PC-3 (cell line): ENCODE data around the gene UGGT2. TPM values are rescaled to one million over a fixed set of nuclear protein-coding genes. Genes with fewer than 3 reads are reported as not detected.

Experiments
- ATAC-seq: fragments of 200-7000 bp; cut with Tn5 transposase; 2 replicates; pipeline ENCODE4 v1.9.1; 2020; ENCODE audit warnings: mild to moderate bottlenecking, moderate library complexity
- BruUV-seq: library from RNA; stranded (reverse); fragments of 400-500 nt; replicated peaks from 2 replicates; lab custom pipeline; 2021; lab: Mats Ljungman, UMichigan
- CTCF ChIA-PET: fragments of 300-600 bp; sonication (Branson Sonifier 250); formaldehyde crosslinking; loops from one replicate; lab custom pipeline; 2022; ENCODE audit warnings: antibody characterized with exemption; lab: Charles Lee
- POLR2A ChIA-PET: fragments of 300-600 bp; sonication (Branson Sonifier 250); formaldehyde crosslinking; loops from one replicate; lab custom pipeline; 2022; ENCODE audit warnings: antibody characterized with exemption; ENCODE audit not compliant: unreplicated experiment; lab: Charles Lee
- DNase-seq: peaks from one replicate; pipeline ENCODE4 v3.0.0-alpha.2; 2015
- H2AFZ ChIP-seq: fragments of 300-600 bp; sonication (generic); 2 replicates; pipeline ENCODE4 v1.6.0; 2016; ENCODE audit warnings: antibody characterized with exemption, low read length
- H3F3A ChIP-seq: fragments of 300-600 bp; sonication (generic); one replicate; pipeline ENCODE4 v1.6.0; 2017; ENCODE audit warnings: antibody characterized with exemption, low read length, control low read depth, mild to moderate bottlenecking; ENCODE audit not compliant: unreplicated experiment
- H3K27ac ChIP-seq: fragments of 300-600 bp; sonication (generic); 2 replicates; pipeline ENCODE4 v1.5.1; 2016; ENCODE audit warnings: mild to moderate bottlenecking, low read length
- H3K27me3 ChIP-seq: fragments of 300-600 bp; sonication (generic); 2 replicates; pipeline ENCODE4 v1.6.1; 2016; ENCODE audit warnings: low read length, mixed read lengths
- H3K36me3 ChIP-seq: fragments of 300-600 bp; sonication (generic); 2 replicates; pipeline ENCODE4 v1.6.1; 2016; ENCODE audit warnings: low read depth, mixed run types, low read length, mixed read lengths
- H3K4me1 ChIP-seq: fragments of 300-600 bp; sonication (generic); 2 replicates; pipeline ENCODE4 v1.5.1; 2016; ENCODE audit warnings: low read length; ENCODE audit not compliant: insufficient read depth
- H3K4me2 ChIP-seq: fragments of 300-600 bp; sonication (generic); 2 replicates; pipeline ENCODE4 v1.6.0; 2016; ENCODE audit warnings: low read length
- H3K4me3 ChIP-seq: fragments of 300-600 bp; sonication (generic); 2 replicates; pipeline ENCODE4 v1.5.1; 2016; ENCODE audit warnings: mild to moderate bottlenecking, low read length, mixed read lengths
- H3K79me2 ChIP-seq: fragments of 300-600 bp; sonication (generic); 2 replicates; pipeline ENCODE4 v1.6.1; 2017; ENCODE audit warnings: low read length, mixed read lengths
- H3K9ac ChIP-seq: fragments of 300-600 bp; sonication (generic); 2 replicates; pipeline ENCODE4 v1.6.0; 2016; ENCODE audit warnings: mild to moderate bottlenecking, low read length
- H3K9me2 ChIP-seq: fragments of 300-600 bp; sonication (generic); replicated peaks from 2 replicates; pipeline ENCODE4 v1.6.1; 2016; ENCODE audit warnings: mixed run types, low read length, mixed read lengths
- H3K9me3 ChIP-seq: fragments of 300-600 bp; sonication (generic); 2 replicates; pipeline ENCODE4 v1.6.1; 2016; ENCODE audit warnings: low read length, mixed read lengths
- H4K20me1 ChIP-seq: fragments of 300-600 bp; sonication (generic); 2 replicates; pipeline ENCODE4 v1.6.1; 2016; ENCODE audit warnings: low read length, mixed read lengths
- CTCF ChIP-seq: fragments of 300-600 bp; sonication (generic); conservative IDR thresholded peaks from 2 replicates; pipeline ENCODE4 v1.5.1; 2017; ENCODE audit warnings: antibody characterized with exemption, low read depth, mild to moderate bottlenecking, low read length
- EZH2 ChIP-seq: fragments of 300-600 bp; sonication (generic); IDR thresholded peaks from one replicate; pipeline ENCODE4 v1.6.1; 2017; ENCODE audit warnings: antibody characterized with exemption, mild to moderate bottlenecking, low read length; ENCODE audit not compliant: unreplicated experiment
- EZH2phosphoT487 ChIP-seq: fragments of 300-600 bp; sonication (generic); IDR thresholded peaks from 2 replicates; pipeline ENCODE4 v1.6.1; 2018; ENCODE audit warnings: mild to moderate bottlenecking, antibody characterized with exemption, low read length, borderline replicate concordance
- intact Hi-C: fragments of 100-400 bp; cut with micrococcal nuclease; formaldehyde crosslinking; loops from 2 replicates; pipeline ENCODE4 v1.9.0; 2023
- total RNA-seq: library from RNA; depleted of rRNA; stranded (reverse); fragments of >200 nt; gene quantifications from 2 replicates; pipeline ENCODE4 v1.2.3, GENCODE V29; 2014

UGGT2 gene
- total RNA-seq, 1 experiment from 2014 or later = 24.3 TPM

GRCh38 chr13:95956589-95957148 is 96.5 kb downstream of the UGGT2 start:
- Histone ChIP-seq H3K27me3 (no peaks in the 10 kb centered on the region), H4K20me1 (no peaks in the 10 kb centered on the region), H3F3A (no peaks in the 10 kb centered on the region), H2AFZ (no peak overlapping the region), H3K79me2 (no peaks in the 10 kb centered on the region), H3K9ac (no peak overlapping the region), H3K36me3 (peaks cover 4% of the 10 kb centered on the region; the same call in 1 of the 2 replicates), H3K27ac (no peak overlapping the region), H3K4me3 (no peak overlapping the region), H3K4me1 (no peaks in the 10 kb centered on the region), H3K4me2 (no peak overlapping the region), H3K9me3 (no peaks in the 10 kb centered on the region), H3K9me2 (no peaks in the 10 kb centered on the region)
- no peak for DNase-seq
- TF ChIP-seq EZH2phosphoT487 (no peak), CTCF (no peak), EZH2 (no peak)
- no peak for ATAC-seq
- no TSS peak for BruUV-seq
- CTCF ChIA-PET = no interaction called here
- POLR2A ChIA-PET = no interaction called here
- intact Hi-C loops = no loop called here

DNA sequence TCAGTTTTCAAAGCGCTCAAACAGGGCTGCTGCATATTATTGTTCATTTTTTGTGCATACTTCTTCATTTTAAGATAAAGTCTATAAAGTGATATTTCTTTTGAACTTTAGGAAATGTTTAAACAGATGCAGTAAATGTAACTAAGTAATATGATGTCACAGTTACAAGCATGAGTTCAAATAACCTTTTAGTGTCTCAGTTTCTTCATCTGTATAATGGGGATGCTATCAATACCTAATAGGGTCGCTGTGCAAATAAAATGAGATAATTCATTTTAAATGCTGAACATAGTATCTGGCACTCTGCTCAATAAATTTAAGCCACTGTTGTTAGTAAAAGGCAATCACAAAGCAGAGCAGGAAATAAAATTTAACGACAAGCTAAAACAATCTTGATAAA is 97.5 kb downstream of the UGGT2 start:
- Histone ChIP-seq H3K4me1 (no peaks in the 10 kb centered on the region), H3F3A (no peaks in the 10 kb centered on the region), H3K9me3 (no peaks in the 10 kb centered on the region), H3K4me3 (no peak overlapping the region), H4K20me1 (no peaks in the 10 kb centered on the region), H3K9ac (no peak overlapping the region), H3K27me3 (no peaks in the 10 kb centered on the region), H3K27ac (no peak overlapping the region), H3K36me3 (peaks cover 4% of the 10 kb centered on the region; the same call in 1 of the 2 replicates), H3K4me2 (no peak overlapping the region), H3K9me2 (no peaks in the 10 kb centered on the region), H3K79me2 (no peaks in the 10 kb centered on the region), H2AFZ (no peak overlapping the region)
- ChIA-PET CTCF (no interaction called here), POLR2A (no interaction called here)
- ATAC-seq (no peak), DNase-seq (no peak)
- no peak for TF ChIP-seq EZH2phosphoT487
- no peak for TF ChIP-seq CTCF
- no peak for TF ChIP-seq EZH2
- BruUV-seq = no TSS peak
- intact Hi-C loops = no loop called here

DNA sequence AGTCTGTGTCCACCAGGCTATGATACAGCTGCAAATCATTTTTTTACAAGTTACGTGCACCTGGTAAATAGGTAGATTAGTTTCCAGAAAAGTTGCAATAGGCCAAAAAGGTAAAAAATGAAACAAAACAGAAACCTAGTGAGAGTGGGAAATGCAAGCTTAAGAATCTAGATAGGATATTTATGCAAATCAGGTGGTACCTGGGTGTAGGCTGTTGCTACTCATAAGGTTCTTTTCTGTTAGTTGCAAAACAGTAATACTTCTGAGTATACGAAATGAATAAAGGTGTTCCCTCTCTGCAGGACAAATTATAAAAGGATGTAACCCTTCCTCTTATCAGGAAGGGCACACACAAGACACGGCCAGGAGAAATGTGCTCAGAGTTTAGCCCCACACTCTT is 97.9 kb downstream of the UGGT2 start:
- no peaks in the 10 kb centered on the region for H3K27me3 ChIP-seq
- H4K20me1 ChIP-seq = no peaks in the 10 kb centered on the region
- no peak overlapping the region for H3K4me3 ChIP-seq
- DNase-seq (no peak), ATAC-seq (no peak)
- no peak overlapping the region for H3K9ac ChIP-seq
- no peaks in the 10 kb centered on the region for H3F3A ChIP-seq
- H3K9me2 ChIP-seq = no peaks in the 10 kb centered on the region
- H3K4me1 ChIP-seq = no peaks in the 10 kb centered on the region
- no peak overlapping the region for H3K4me2 ChIP-seq
- ChIA-PET POLR2A (no interaction called here), CTCF (no interaction called here)
- peaks cover 4% of the 10 kb centered on the region; the same call in 1 of the 2 replicates for H3K36me3 ChIP-seq
- no peaks in the 10 kb centered on the region for H3K9me3 ChIP-seq
- no peak for TF ChIP-seq EZH2phosphoT487
- no peaks in the 10 kb centered on the region for H3K79me2 ChIP-seq
- intact Hi-C loops = no loop called here
- H2AFZ ChIP-seq = no peak overlapping the region
- H3K27ac ChIP-seq = no peak overlapping the region
- no TSS peak for BruUV-seq
